GM21737 (cell line): ENCODE data around the gene SHBG.

Source experiments
- ATAC-seq: cut with Tn5 transposase; IDR thresholded peaks from one replicate; pipeline ENCODE4 v1.9.1; 2021; ENCODE audit warnings: mild to moderate bottlenecking, moderate library complexity; ENCODE audit not compliant: unreplicated experiment

Gene SHBG

DNA sequence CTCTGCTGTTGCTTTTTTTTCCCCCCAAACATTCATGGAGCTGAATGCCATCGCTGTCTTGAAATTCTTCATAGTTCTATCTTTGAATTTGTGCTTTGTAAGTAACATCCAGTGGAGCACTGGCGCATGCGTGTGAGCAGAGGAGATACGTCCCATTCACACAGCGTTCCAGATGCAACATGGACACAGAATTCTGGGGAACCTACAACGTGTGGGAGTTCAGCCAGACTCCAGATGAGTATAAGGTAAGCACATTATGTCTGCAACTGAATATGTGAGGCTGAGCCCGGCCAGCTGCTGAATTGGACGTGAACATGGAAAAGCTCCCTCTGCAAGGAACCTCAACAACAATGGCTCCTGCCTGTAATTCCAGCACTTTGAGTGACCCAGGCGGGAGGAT, 16.5 kb downstream of the SHBG start:
- no peak for ATAC-seq

GRCh38 chr17:7647018-7647417, 17.1 kb downstream of the SHBG start:
- ATAC-seq, result no peak

GRCh38 chr17:7650509-7651096, 20.7 kb downstream of the SHBG start, which contains the start of gene ATP1B2:
Gene ATP1B2, plus strand, starts transcription at chr17:7650926. Its CDS starts 593 bp downstream, at chr17:7651519.
- no peak for ATAC-seq

DNA sequence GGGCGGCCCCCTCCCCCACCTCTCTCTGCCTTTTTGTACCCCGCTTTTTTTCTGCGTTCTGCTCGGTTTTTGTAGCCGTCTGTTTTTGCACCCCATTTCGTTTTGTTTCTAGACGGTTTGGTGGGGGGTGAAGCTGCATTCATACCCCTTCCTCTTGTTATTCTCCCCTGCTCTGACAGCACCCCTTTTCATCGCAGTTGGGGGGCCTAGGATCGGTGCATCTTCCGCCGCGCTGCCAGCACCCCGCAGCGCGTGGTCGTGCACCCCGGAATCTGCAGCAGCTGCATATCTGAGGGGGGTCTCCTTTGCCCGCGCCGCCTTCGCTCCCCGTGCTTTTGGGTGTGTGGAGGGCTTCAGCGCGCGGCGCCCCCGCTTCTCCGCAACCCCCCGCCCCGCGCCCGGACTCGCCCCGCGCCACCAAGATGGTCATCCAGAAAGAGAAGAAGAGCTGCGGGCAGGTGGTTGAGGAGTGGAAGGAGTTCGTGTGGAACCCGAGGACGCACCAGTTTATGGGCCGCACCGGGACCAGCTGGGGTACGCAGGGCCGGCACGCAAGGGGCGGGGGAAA, 21.2 kb downstream of the SHBG start:
- ATAC-seq, result no peak

- no peak for ATAC-seq
These were observed 21.9 kb downstream of the SHBG start for GRCh38 chr17:7651665-7652387.

- ATAC-seq, result no peak
These were observed 22.7 kb downstream of the SHBG start for GRCh38 chr17:7652388-7653356.

DNA sequence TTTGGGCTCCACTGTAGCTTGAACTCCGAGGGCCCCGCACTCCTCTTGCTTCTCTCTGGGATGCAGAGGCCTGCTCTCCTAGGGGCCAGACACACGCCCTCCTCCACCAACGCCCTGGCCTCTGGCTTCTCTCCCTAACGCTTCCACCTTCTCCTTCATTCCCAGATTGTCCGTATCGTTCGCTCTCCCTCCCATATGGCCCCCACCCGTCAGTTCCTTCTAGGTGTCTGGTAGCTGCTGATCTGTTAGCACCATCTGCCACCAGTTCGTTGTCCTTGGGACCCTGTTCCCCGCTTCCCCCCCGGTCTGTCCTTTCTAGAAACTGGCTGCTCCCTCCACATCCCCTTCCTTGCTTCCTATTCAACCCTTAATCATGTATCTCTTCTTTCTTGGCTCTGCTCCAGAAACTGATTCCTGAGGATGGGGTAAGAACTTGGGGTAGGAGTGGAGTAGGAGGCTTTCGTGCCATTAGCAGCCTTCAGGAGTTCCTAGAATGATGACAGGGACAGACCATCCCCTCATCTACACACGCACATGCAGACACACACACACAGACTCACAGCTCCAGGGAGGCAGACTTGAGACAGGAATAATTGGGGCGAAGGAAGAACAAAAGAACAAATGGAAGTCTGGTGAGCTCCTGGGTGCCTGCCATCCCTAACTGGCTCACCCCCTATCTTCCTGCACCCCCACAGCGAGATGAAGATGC, 25.1 kb downstream of the SHBG start:
- ATAC-seq, result no peak

GRCh38 chr17:7655541-7655840, 25.6 kb downstream of the SHBG start:
- no peak for ATAC-seq

DNA sequence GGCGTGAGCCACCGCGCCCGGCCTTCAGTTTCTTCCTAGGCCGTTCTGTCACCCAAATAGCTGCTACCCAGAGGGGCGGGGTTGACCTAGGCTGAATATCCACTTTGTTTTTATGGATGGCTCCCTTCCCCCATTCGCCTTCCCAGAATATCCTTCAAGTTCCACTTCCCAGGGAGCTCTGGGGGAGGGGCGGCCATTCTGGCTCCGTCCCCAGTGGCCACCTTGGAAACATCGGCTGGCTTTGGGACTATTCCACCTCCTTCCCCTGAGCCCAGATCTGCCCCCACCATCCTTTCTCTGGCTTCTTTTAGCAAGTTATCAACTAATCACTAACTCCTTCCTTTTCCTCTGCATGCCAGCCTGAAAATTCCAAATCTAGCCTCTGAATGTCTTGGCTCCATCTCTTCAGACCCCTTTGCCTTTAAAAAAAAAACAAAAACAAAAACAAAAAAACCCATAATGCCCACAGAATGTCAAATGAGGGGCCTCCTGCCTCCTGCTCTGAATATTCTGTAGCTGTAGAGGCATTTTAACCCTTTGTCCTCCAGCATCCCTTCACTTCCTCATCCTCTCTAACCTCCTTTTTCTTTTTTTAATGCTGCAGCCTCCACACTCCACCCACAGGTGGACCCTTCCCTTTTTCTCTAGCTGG, 27.1 kb downstream of the SHBG start:
- ATAC-seq, result no peak

DNA sequence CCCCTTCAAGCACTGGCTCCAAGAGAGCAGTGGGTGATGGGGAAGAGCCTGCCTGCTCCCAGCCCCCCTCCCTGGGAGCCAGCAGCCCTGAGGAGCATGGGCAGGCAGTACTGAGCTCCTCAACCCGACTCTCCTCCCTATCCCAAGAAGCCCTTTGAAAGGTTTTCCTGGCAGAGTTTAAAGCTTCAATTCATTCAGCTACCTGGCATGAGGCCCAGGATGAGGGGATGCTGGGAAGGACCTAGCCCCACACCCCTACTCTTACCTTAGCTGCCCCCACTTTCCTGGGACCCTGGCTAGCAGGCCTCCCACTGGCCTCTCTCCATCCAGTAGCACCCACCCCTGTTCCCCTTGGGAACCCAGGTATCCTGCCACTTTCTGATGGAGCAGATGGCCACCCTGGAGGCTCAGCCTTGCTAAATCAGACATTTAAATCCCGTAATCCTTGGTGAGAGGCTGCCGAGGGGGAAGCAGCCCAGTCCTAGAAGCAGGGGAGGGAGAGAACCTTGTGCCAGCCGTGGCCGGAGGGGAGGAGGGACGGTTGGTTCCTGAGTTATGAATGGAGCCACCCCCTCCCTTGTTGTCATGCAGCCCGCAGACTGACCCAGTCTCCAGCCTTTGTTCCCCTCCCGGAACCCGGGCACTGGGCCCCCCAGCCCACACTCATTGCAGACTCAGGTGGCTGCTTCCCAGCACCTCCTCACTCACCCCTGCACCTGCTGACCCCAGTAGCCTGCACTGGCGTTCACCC, 37.9 kb downstream of the SHBG start:
- ATAC-seq, result no peak

DNA sequence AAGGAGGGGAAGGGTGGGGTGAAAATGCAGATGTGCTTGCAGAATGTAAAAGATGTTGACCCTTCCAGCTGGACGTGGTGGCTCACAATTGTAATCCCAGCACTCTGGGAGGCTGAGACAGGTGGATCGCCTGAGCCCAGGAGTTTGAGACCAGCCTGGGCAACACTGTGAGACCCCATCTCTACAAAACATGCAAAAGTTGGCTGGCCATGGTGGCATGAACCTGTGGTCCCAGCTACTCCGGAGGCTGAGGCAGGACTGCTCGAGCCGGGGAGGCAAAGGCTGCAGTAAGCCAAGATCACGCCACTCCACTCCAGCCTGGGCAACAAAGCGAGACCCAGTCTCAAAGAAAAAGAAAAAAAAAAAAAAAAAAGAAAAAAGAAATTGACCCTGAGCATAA, 38.5 kb downstream of the SHBG start:
- ATAC-seq, result no peak

DNA sequence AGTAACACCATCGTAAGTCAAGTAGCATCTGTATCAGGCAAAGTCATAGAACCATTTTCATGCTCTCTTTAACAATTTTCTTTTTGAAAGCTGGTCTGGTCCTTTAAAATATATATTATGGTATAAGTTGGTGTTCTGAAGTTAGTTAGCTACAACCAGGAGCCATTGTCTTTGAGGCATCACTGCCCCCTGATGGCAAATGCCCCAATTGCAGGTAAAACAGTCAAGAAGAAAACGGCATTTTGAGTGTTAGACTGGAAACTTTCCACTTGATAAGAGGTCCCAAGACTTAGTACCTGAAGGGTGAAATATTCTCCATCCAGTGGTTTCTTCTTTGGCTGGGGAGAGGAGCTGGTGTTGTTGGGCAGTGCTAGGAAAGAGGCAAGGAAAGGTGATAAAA, 43.3 kb downstream of the SHBG start:
- no peak for ATAC-seq

GRCh38 chr17:7674934-7675333, 45.0 kb downstream of the SHBG start:
- no peak for ATAC-seq

- ATAC-seq, result no peak
These were observed 46.6 kb downstream of the SHBG start for GRCh38 chr17:7676533-7676932.

DNA sequence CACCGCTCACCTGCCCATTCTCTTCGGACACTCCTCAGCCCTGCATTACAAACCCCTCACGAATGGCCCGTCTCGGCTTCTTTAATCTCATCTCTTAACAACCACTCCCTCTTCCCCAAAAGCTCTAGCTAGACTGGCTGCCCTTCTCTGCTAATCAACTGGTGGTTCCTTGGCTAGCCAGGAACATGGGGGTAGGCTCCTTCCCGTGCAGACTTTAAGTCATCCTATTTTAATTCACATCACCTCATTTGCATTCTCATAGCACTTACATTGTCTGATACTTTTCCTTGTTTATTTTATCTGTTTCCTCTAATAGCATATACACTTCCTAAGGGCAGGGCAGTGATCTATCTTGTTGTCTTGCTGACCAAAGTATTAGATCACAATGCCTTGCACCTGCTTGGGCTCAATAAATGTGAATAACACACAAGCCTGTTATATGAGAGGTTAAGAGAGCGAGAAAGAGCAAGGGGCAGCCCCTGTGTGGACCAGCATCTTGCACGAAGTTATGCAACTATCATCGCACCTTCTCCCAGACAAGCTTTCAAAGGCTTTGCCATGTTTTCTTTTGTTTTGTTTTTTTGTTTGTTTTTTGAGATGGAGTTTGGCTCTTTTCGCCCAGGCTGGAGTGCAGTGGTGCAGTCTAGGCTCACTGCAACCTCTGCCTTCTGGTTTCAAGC, 47.6 kb downstream of the SHBG start:
- ATAC-seq, result no peak
